ENCODE results near the gene DLGAP4.

The DLGAP4 gene

DNA sequence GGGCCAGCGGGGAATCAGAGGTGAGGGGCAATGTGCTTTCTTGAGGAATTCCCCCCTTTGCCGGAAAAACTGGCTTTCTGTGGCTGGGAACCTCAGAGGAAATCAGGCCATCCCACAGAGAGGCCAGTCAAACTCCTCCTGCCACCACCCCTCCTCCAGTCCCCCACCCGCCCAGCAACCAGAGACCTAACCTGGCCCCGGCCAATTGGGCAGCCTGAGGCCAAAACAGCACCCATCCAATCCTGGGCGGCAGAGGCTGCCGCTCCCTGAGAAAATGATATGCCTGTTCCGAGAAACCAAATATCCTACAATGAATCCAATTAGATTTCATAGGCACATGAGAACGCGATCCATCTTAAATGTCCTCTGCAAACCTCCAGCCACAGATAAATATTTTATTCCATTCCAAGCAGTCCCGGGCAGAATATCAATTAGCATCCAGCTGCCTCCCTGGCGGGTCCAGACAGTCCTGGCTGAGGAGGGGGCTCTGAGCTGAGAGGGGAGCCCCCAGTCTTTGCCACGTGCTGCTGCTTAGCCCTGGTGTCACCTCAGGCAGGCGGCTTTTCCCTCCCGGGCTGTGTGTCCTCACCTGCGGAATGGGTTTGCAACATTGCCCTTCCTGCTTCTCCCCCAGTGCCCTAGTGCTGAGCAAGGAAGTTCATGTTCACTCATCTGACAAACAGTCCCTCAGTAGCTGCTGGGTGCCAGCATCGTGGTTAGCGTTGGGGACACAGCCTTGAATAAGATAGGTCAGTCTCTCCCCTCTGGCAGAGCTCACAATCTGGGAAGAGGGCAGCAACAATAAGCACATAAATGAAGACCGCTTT lies 95.0 kb downstream of the DLGAP4 start:
- H3K4me1 ChIP-seq (ENCODE audit: control insufficient read depth, low read length) = no peaks in the 10 kb centered on the region
- no peaks in the 10 kb centered on the region for H4K20me1 ChIP-seq (ENCODE audit: control insufficient read depth, insufficient read depth, low read depth, low read length)
- H3K9me2 ChIP-seq (replicated peaks; ENCODE audit: control insufficient read depth, low read length) = no peaks in the 10 kb centered on the region
- H3K36me3 ChIP-seq (ENCODE audit: control insufficient read depth, low read length) = no peaks in the 10 kb centered on the region
- H3K27ac ChIP-seq (ENCODE audit: low read depth, low read length) = no peak overlapping the region
- H3F3A ChIP-seq (ENCODE audit: control insufficient read depth, insufficient read depth) = no peaks in the 10 kb centered on the region
- H3K4me2 ChIP-seq (ENCODE audit: low read length) = no peak overlapping the region
- H3K27me3 ChIP-seq (ENCODE audit: control insufficient read depth, low read length) = no peaks in the 10 kb centered on the region
- H3K9me3 ChIP-seq (ENCODE audit: control insufficient read depth, insufficient read depth, low read length) = no peaks in the 10 kb centered on the region
- TF ChIP-seq, protein P1, sequence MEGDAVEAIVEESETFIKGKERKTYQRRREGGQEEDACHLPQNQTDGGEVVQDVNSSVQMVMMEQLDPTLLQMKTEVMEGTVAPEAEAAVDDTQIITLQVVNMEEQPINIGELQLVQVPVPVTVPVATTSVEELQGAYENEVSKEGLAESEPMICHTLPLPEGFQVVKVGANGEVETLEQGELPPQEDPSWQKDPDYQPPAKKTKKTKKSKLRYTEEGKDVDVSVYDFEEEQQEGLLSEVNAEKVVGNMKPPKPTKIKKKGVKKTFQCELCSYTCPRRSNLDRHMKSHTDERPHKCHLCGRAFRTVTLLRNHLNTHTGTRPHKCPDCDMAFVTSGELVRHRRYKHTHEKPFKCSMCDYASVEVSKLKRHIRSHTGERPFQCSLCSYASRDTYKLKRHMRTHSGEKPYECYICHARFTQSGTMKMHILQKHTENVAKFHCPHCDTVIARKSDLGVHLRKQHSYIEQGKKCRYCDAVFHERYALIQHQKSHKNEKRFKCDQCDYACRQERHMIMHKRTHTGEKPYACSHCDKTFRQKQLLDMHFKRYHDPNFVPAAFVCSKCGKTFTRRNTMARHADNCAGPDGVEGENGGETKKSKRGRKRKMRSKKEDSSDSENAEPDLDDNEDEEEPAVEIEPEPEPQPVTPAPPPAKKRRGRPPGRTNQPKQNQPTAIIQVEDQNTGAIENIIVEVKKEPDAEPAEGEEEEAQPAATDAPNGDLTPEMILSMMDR (IDR thresholded peaks at IDR 0.05; ENCODE audit: low read depth, low read length, poor library complexity, severe bottlenecking) = no peak
- no peak for TF ChIP-seq EZH2phosphoT487 (IDR thresholded peaks at IDR 0.05; ENCODE audit: borderline replicate concordance, low read length)
- no peaks in the 10 kb centered on the region for H3K79me2 ChIP-seq (ENCODE audit: control insufficient read depth, low read length)
- no peak overlapping the region for H3K4me3 ChIP-seq (ENCODE audit: low read length)

DNA sequence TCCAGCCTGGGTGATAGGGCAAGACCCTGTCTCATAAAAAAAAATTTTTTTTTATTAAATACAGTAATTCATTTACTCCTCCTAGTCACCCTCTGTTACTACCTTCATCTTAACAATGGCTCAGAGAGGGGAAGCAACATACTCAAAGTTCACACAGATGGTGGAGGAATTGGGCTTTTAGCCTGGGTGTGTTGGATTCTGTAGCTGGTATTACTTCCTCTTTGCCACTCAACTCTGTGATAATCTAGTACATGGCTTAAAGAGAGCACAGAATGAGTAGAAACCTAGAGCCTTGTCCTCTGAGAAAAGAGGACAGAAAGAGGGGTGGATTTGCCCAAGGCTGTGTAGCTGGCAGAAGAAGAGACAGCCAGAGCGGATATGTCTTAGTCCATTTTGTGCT lies 96.6 kb downstream of the DLGAP4 start:
- no peaks in the 10 kb centered on the region for H3K27me3 ChIP-seq (ENCODE audit: control insufficient read depth, low read length)
- no peaks in the 10 kb centered on the region for H3K9me2 ChIP-seq (replicated peaks; ENCODE audit: control insufficient read depth, low read length)
- no peaks in the 10 kb centered on the region for H3K9me3 ChIP-seq (ENCODE audit: control insufficient read depth, insufficient read depth, low read length)
- no peak overlapping the region for H3K27ac ChIP-seq (ENCODE audit: low read depth, low read length)
- H3K36me3 ChIP-seq (ENCODE audit: control insufficient read depth, low read length) = no peaks in the 10 kb centered on the region
- no peaks in the 10 kb centered on the region for H3F3A ChIP-seq (ENCODE audit: control insufficient read depth, insufficient read depth)
- H3K4me3 ChIP-seq (ENCODE audit: low read length) = no peak overlapping the region
- H3K4me1 ChIP-seq (ENCODE audit: control insufficient read depth, low read length) = no peaks in the 10 kb centered on the region
- H3K79me2 ChIP-seq (ENCODE audit: control insufficient read depth, low read length) = no peaks in the 10 kb centered on the region
- TF ChIP-seq, protein P1 (IDR thresholded peaks at IDR 0.05; ENCODE audit: low read depth, low read length, poor library complexity, severe bottlenecking) = no peak
- no peak for TF ChIP-seq EZH2phosphoT487 (IDR thresholded peaks at IDR 0.05; ENCODE audit: borderline replicate concordance, low read length)
- H3K4me2 ChIP-seq (ENCODE audit: low read length) = no peak overlapping the region
- no peaks in the 10 kb centered on the region for H4K20me1 ChIP-seq (ENCODE audit: control insufficient read depth, insufficient read depth, low read depth, low read length)

- H3K4me2 ChIP-seq (ENCODE audit: low read length) = no peak overlapping the region
- no peaks in the 10 kb centered on the region for H3K36me3 ChIP-seq (ENCODE audit: control insufficient read depth, low read length)
- no peaks in the 10 kb centered on the region for H3K9me3 ChIP-seq (ENCODE audit: control insufficient read depth, insufficient read depth, low read length)
- no peaks in the 10 kb centered on the region for H3K4me1 ChIP-seq (ENCODE audit: control insufficient read depth, low read length)
- TF ChIP-seq, protein P1 (IDR thresholded peaks at IDR 0.05; ENCODE audit: low read depth, low read length, poor library complexity, severe bottlenecking) = no peak
- TF ChIP-seq EZH2phosphoT487 (IDR thresholded peaks at IDR 0.05; ENCODE audit: borderline replicate concordance, low read length) = no peak
- H3K9me2 ChIP-seq (replicated peaks; ENCODE audit: control insufficient read depth, low read length) = no peaks in the 10 kb centered on the region
- no peaks in the 10 kb centered on the region for H3K79me2 ChIP-seq (ENCODE audit: control insufficient read depth, low read length)
- no peaks in the 10 kb centered on the region for H4K20me1 ChIP-seq (ENCODE audit: control insufficient read depth, insufficient read depth, low read depth, low read length)
- no peaks in the 10 kb centered on the region for H3F3A ChIP-seq (ENCODE audit: control insufficient read depth, insufficient read depth)
- H3K27me3 ChIP-seq (ENCODE audit: control insufficient read depth, low read length) = no peaks in the 10 kb centered on the region
- no peak overlapping the region for H3K4me3 ChIP-seq (ENCODE audit: low read length)
- no peak overlapping the region for H3K27ac ChIP-seq (ENCODE audit: low read depth, low read length)
Observed at GRCh38 chr20:36404435-36404978, 98.4 kb downstream of the DLGAP4 start.

All from DOHH2 (cell line).